Nucleus accumbens (tissue), 56 donors: Measurements from ENCODE around the gene FOXJ3.
A peak's percentile ranks its signal among the peaks of the same experiment; 100 is the strongest.

Source experiments
- DNase-seq, 56 donors: peaks; one replicate each; lab custom pipeline; 2025; lab: John Stamatoyannopoulos, UW

The FOXJ3 gene

GRCh38 chr1:42133390-42133789 lies 201.6 kb downstream of the FOXJ3 start:
- DNase-seq = no peak

- DNase-seq = no peak
Measured at GRCh38 chr1:42130061-42130660, 204.9 kb downstream of the FOXJ3 start.

DNA sequence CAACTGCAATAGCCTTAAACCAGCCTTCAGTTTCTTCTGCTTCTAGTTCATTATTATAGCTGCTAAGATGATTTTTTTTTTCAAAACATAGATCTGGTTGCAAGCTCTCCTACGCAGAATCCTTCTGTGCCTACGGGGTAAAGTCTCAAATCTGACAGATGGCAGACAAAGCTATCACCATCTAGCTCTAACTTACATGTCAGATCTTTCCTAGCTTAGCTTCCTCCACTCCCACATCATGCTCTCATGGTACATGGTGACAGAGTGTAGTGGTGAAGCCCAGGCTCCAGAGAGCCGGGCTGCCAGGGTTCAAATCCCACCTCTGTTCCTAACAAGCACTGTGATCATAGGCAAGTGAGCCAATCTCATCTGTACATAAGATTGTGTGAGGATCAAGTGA lies 206.1 kb downstream of the FOXJ3 start:
- peak in 10 of 56 donors; percentile 2 to 56 (median 15) for DNase-seq

GRCh38 chr1:42128499-42128898 lies 206.5 kb downstream of the FOXJ3 start:
- no peak for DNase-seq

DNA sequence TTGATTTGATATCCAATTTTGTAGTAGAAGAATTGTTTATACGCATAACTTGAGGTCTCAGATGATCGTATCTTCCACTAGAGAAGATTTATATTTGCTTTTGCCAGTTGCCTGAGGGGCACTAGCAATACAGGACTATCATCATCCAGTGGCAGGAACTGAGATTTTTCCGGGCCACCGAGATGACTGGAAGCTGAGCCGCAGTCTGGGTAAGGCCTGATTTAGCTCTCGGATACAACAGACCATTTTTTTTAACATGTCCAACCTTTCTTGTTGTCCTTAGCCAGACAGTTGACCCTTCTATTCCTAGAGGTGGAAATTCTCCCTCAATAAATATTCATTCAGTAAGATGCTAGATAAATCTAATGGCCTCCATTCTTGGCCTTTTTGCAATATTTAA lies 207.3 kb downstream of the FOXJ3 start:
- DNase-seq = no peak
